HCT116 (cell line): ENCODE data around the gene CABYR.

Experiments used
- CTCF ChIP-seq, 3 experiments: fragments of 200-600 bp in 1 of 3; sonication (generic) in 1 of 3; IDR thresholded peaks in 2 of 3; conservative IDR thresholded peaks in 1 of 3; 2 replicates each; pipeline ENCODE4 v1.5.1; 2012 to 2017; ENCODE audit warnings: low read depth in 2 of 3, low read length in 2 of 3, antibody characterized with exemption in 1 of 3, borderline replicate concordance in 1 of 3, control low read depth in 1 of 3, mild to moderate bottlenecking in 1 of 3, mixed read lengths in 1 of 3, mixed run types in 1 of 3, moderate library complexity in 1 of 3; ENCODE audit not compliant: insufficient read depth in 1 of 3
- POLR2A ChIP-seq: IDR thresholded peaks from 2 replicates; pipeline ENCODE4 v1.7.0; 2011; ENCODE audit warnings: borderline replicate concordance; ENCODE audit not compliant: insufficient read depth, insufficient read length; ENCODE audit errors: extremely low read depth
- RAD21 ChIP-seq: IDR thresholded peaks from 2 replicates; pipeline ENCODE4 v1.6.1; 2012; ENCODE audit warnings: low read depth, mild to moderate bottlenecking
- TCF7L2 ChIP-seq: IDR thresholded peaks from 2 replicates; pipeline ENCODE4 v1.7.0; 2011; ENCODE audit warnings: borderline replicate concordance, inconsistent platforms; ENCODE audit not compliant: insufficient read depth, insufficient read length; ENCODE audit errors: extremely low read depth
- ZBTB33 ChIP-seq: IDR thresholded peaks from 2 replicates; pipeline ENCODE4 v1.6.1; 2011; ENCODE audit warnings: mild to moderate bottlenecking, low read length, moderate library complexity; ENCODE audit not compliant: insufficient replicate concordance; ENCODE audit errors: extremely low read depth
- ZNF274 ChIP-seq: fragments of 200-500 bp; sonication (Bioruptor generic); IDR thresholded peaks from 2 replicates; pipeline ENCODE4 v1.6.1; 2014; ENCODE audit warnings: mild to moderate bottlenecking, low read depth, low read length, inconsistent platforms
- TF ChIP-seq, protein P1 (sequence below): IDR thresholded peaks from 2 replicates; pipeline ENCODE4 v1.6.1; 2012

DNA sequence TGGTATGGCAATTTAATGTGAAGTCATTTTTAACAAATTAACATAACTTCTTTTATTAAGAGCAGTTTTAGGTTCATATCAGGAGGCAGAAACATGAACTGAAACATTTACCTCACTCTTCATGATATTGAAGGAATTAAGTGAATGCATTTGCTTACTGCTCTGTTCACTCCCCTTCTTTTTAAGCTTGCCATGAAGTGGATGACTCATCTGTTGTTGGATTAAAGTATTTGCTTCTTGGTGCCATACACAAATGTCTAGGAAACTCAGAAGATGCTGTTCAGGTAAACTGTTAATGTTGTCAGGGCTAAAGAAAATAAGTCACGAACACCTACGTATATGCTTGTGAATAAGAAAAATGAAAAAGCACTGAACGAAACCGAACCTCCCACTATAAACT lies 10.2 kb upstream of the CABYR start:
- TF ChIP-seq, protein P1, sequence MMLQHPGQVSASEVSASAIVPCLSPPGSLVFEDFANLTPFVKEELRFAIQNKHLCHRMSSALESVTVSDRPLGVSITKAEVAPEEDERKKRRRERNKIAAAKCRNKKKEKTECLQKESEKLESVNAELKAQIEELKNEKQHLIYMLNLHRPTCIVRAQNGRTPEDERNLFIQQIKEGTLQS: no peak
- TF ChIP-seq ZBTB33 (no peak), CTCF (IDR thresholded peaks at IDR 0.05 in 2 of 3, conservative IDR thresholded peaks at IDR 0.05 in 1 of 3; ENCODE audit: borderline replicate concordance in 1 of 3, insufficient read depth in 1 of 3, low read depth in 2 of 3, low read length in 2 of 3) (no peak), TCF7L2 (no peak), RAD21 (no peak), POLR2A (no peak), ZNF274 (no peak)
